C4-2B (cell line): ENCODE results near the gene ABI1.

ENCODE experiments used
- CTCF ChIP-seq: fragments of 450-650 bp; conservative IDR thresholded peaks from 2 replicates; pipeline ENCODE4 v1.5.1; 2017; ENCODE audit warnings: mild to moderate bottlenecking
- ZFX ChIP-seq: fragments of 450-650 bp; IDR thresholded peaks from 2 replicates; pipeline ENCODE4 v1.6.1; 2017

GRCh38 chr10:26809973-26810372, 50.8 kb downstream of the ABI1 start:
- TF ChIP-seq CTCF (no peak), ZFX (no peak)
